Muscle layer of duodenum (tissue), 2 donors: Measurements from ENCODE around the gene ZNF330.

Experiments
- H3K27ac ChIP-seq: one replicate; pipeline ENCODE4 v1.7.0; 2013; ENCODE audit warnings: mild to moderate bottlenecking, low read length
- H3K27me3 ChIP-seq: one replicate; pipeline ENCODE4 v1.7.0; 2013; ENCODE audit warnings: low read depth, mild to moderate bottlenecking, control low read depth, low read length
- H3K36me3 ChIP-seq, 2 donors: one replicate each; pipeline ENCODE4 v1.7.0; 2013; ENCODE audit warnings: low read length in 2 of 2, control low read depth in 1 of 2, mild to moderate bottlenecking in 1 of 2; ENCODE audit not compliant: insufficient read depth in 2 of 2, control insufficient read depth in 1 of 2
- H3K4me1 ChIP-seq, 2 donors: one replicate each; pipeline ENCODE4 v1.7.0; 2013; ENCODE audit warnings: low read length in 2 of 2, mild to moderate bottlenecking in 2 of 2, control low read depth in 1 of 2, moderate library complexity in 1 of 2; ENCODE audit not compliant: insufficient read depth in 2 of 2, control insufficient read depth in 1 of 2
- H3K4me3 ChIP-seq, 2 donors: one replicate each; pipeline ENCODE4 v1.7.0; 2013; ENCODE audit warnings: low read length in 2 of 2, low read depth in 1 of 2, mild to moderate bottlenecking in 1 of 2
- H3K9me3 ChIP-seq, 2 donors: one replicate each; pipeline ENCODE4 v1.7.0; 2013; ENCODE audit warnings: low read length in 2 of 2, control low read depth in 1 of 2, mild to moderate bottlenecking in 1 of 2; ENCODE audit not compliant: control insufficient read depth in 1 of 2
- donor health status: healthy.

Gene ZNF330

DNA sequence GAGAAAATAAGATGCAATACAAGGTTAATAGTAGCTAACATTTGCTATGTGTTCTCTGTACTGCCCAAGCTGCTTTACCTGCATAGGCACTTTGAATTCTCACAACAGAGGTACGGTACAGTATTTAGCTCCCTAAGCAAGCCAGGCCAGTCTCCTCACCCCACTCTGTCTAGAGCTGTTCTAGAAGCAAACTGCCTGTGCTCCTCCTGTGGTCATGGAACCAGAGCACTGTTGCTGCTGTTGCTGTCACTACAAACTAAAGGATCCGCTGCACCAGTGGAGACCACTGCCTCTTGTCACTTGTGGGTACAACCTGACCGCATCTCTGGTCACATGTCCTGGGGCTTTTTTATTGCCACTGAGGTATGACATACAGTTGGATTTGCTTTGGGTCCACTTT is 19.6 kb downstream of the ZNF330 start:
- no peaks in the 10 kb centered on the region for H3K4me1 ChIP-seq
- no peaks in the 10 kb centered on the region for H3K9me3 ChIP-seq
- H3K27ac ChIP-seq: no peak overlapping the region
- H3K4me3 ChIP-seq: no peak overlapping the region
- H3K36me3 ChIP-seq: peaks cover under 1 to 5% of the 10 kb centered on the region in 2 donors
- H3K27me3 ChIP-seq: no peaks in the 10 kb centered on the region

DNA sequence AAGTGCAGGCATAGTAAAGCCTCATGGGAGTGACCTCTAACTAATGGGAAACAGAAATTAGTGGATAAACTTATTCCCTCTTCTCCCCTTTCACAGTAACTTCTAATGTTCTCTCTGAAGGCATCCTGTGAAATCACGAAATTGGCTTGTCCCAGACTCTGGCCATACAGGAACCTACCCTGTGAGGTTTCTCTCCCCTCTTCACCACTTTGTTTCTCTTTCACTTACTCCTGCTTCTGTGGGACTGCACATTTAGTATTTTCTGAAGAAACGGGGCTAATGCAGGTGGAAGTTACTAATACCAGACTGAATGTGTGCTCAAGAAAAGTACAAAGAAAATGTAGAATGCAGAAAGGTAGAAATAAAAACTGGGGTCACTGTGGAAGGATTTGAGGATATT is 20.0 kb downstream of the ZNF330 start:
- peaks cover 0 to under 1% of the 10 kb centered on the region in 2 donors for H3K36me3 ChIP-seq
- no peaks in the 10 kb centered on the region for H3K4me1 ChIP-seq
- no peak overlapping the region for H3K4me3 ChIP-seq
- no peak overlapping the region for H3K27ac ChIP-seq
- H3K9me3 ChIP-seq: no peaks in the 10 kb centered on the region
- H3K27me3 ChIP-seq: no peaks in the 10 kb centered on the region

DNA sequence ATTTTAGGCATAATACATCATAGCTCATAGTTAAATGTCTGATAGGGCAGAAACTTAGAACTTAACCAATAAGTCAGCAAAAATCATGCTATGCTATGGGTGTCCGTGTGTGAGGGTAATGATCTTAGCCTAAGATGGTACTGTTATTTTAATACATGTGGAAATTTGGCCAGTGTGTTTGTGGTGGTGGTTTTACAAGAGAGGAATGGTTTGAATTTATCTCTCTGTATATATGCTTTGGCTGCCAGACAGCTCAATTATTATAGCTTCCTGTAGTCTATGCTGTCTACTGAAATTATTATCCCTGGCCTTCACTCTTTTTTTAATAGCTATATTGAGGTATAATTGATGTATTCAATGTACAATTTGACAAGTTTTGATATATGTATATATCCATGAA is 21.3 kb downstream of the ZNF330 start:
- H3K4me3 ChIP-seq: no peak overlapping the region
- H3K36me3 ChIP-seq: no peaks in the 10 kb centered on the region
- no peak overlapping the region for H3K27ac ChIP-seq
- no peaks in the 10 kb centered on the region for H3K9me3 ChIP-seq
- H3K27me3 ChIP-seq: no peaks in the 10 kb centered on the region
- no peaks in the 10 kb centered on the region for H3K4me1 ChIP-seq

DNA sequence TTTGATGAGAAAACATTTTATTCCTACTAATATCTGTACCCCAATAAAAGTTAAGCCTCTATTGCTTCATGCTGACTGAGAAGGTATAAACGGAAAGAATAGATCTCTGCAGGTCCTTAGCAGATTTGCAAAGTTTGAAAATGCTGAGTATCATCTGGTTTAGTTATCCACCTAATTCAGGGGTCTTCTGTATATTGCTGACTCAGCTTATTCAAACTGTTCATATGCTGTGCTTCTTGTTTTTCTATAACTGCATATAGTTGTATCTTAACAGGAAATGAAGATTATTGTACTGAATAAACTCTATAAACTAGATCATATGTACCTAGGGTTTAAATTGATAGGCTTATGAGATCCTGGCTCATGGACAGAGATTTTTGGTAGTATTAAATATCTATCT is 23.7 kb downstream of the ZNF330 start:
- no peaks in the 10 kb centered on the region for H3K9me3 ChIP-seq
- no peaks in the 10 kb centered on the region for H3K4me1 ChIP-seq
- no peak overlapping the region for H3K27ac ChIP-seq
- H3K36me3 ChIP-seq: no peaks in the 10 kb centered on the region
- no peaks in the 10 kb centered on the region for H3K27me3 ChIP-seq
- H3K4me3 ChIP-seq: no peak overlapping the region

DNA sequence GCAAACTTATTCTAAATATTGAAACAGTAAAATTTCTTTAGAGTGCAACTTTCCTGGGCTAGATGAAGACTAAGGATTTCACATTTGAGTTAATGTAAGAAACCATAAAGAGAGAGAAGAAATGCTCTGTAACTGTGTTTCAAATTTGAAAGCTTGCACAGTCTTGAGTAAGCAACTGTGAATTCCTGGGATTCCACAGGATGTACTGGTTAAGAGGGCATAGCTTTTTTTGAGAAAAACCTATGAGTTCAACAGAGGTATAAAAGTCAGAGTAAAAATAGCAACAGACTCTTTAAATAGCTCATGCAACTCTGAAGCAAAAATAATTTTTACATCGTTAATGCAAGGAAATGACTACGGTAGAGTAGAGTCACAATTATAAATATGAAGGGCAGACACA is 25.5 kb downstream of the ZNF330 start:
- H3K36me3 ChIP-seq: no peaks in the 10 kb centered on the region
- no peaks in the 10 kb centered on the region for H3K27me3 ChIP-seq
- H3K4me1 ChIP-seq: no peaks in the 10 kb centered on the region
- H3K9me3 ChIP-seq: no peaks in the 10 kb centered on the region
- H3K27ac ChIP-seq: no peak overlapping the region
- H3K4me3 ChIP-seq: no peak overlapping the region

DNA sequence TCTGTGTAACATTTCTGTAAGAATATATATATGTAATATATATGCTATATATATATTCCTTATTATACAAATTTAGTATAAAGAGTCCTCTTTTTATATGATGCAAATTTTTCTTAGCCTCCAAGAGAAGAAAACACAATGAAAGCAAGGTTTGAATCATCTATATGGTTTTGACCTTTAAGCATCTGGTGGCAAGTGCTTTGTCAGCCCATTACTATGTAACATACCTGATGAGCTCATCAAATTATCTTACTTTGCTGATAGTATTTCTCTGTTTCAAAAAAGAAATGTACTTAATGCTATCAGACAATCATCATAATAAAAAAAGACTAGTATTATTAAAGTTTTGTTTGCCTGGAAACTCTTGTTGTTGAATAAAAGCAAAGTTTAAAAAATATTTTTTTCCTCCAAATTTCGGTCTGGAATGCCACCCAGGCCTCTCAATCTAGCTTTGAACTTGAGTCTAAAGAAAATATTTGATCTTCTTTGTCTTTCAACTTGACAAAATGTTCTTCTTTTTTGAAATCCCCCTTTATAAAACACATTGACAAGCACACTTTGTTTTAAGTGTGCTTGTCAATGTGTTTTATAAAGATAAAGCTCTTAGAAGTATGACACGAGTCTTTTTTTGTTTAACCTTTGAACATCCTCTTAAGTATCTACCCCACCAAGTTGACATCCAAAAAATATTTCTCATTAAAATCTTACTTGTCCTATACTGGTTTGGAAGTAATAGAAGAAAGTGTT is 26.2 kb downstream of the ZNF330 start:
- Histone ChIP-seq H3K9me3 (no peaks in the 10 kb centered on the region), H3K4me1 (no peaks in the 10 kb centered on the region)

DNA sequence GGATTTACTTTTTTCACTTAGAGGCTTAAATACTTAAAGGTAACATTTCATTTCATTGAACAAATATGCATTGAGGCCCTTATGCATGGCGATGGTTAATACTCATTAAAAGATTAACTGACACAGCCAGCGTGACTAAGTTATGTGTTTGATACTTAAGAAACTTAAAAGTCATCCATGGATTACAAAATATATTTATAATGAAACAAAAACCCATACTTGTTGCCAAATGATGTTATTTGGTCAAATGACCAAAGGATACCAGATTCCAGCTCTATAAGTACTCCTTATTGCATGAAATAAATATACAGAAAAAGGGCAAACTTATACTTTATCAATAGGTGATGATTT is 26.7 kb downstream of the ZNF330 start:
- Histone ChIP-seq H3K27ac (no peak overlapping the region), H3K27me3 (no peaks in the 10 kb centered on the region), H3K4me3 (no peak overlapping the region), H3K36me3 (no peaks in the 10 kb centered on the region), H3K4me1 (no peaks in the 10 kb centered on the region), H3K9me3 (no peaks in the 10 kb centered on the region)

More for the DNA sequence above, 26.2 kb downstream of the ZNF330 start:
- Histone ChIP-seq H3K27me3 (no peaks in the 10 kb centered on the region), H3K4me3 (no peak overlapping the region), H3K27ac (no peak overlapping the region), H3K36me3 (no peaks in the 10 kb centered on the region)

DNA sequence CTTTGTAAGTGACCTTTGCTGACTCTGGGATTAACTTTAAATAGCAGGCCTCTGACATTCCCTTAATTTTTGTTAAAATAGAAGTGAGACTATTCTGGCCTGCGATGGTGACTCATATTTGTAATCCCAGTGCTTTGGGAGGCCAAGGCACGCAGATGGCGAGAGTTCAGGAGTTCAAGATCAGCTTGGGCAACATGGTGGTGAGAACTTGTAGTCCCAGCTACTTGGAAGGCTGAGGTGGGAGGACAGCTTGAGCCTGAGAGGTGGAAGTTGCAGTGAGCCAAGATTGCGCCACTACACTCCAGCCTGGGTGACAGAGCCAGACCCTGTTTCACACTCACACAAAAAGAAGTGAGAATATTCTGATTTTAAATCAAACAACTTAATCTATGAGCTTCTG is 27.3 kb downstream of the ZNF330 start:
- Histone ChIP-seq H3K27me3 (no peaks in the 10 kb centered on the region), H3K27ac (no peak overlapping the region), H3K9me3 (no peaks in the 10 kb centered on the region), H3K4me1 (no peaks in the 10 kb centered on the region), H3K4me3 (no peak overlapping the region), H3K36me3 (no peaks in the 10 kb centered on the region)

DNA sequence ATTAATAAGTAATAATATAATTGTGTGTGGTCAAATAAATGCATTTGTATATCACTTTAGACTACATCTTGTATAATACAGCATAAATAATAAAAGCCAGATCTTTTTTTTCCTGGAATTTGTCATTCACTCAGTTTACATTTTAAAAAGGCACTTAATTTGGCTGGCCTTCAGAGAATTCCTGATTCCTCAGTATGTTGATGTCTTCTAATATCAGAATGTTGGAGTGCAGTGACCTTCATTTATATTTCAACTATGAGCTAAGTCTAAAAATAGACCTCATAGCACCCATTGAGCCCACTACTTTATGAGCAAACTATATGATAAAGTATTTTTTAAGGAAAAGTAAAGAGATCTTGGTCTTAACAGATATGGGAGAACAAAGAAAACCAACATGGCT is 27.8 kb downstream of the ZNF330 start:
- H3K4me3 ChIP-seq: no peak overlapping the region
- no peak overlapping the region for H3K27ac ChIP-seq
- no peaks in the 10 kb centered on the region for H3K9me3 ChIP-seq
- no peaks in the 10 kb centered on the region for H3K4me1 ChIP-seq
- no peaks in the 10 kb centered on the region for H3K27me3 ChIP-seq
- no peaks in the 10 kb centered on the region for H3K36me3 ChIP-seq

DNA sequence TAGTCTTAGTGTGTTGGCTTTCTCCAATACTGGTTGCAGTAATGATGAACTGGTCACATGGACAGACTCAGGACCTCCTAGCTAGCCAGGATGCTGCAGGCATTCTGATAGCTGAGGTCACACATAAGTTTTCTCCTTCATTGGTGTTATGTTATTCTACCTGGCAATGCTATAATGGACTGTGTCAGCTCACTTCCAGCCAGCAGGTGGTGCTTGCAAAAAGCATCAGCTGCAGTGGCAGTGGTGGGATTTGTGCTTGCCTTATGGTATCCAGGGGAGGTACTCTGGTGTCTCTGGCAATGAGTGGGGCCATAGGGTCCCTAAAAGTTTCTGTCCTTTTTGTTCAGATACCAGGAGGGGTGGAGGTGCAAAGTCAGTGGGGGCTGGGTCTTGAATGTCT is 33.6 kb downstream of the ZNF330 start:
- Histone ChIP-seq H3K4me3 (no peak overlapping the region), H3K27me3 (no peaks in the 10 kb centered on the region), H3K36me3 (no peaks in the 10 kb centered on the region), H3K9me3 (no peaks in the 10 kb centered on the region), H3K4me1 (no peaks in the 10 kb centered on the region), H3K27ac (no peak overlapping the region)

DNA sequence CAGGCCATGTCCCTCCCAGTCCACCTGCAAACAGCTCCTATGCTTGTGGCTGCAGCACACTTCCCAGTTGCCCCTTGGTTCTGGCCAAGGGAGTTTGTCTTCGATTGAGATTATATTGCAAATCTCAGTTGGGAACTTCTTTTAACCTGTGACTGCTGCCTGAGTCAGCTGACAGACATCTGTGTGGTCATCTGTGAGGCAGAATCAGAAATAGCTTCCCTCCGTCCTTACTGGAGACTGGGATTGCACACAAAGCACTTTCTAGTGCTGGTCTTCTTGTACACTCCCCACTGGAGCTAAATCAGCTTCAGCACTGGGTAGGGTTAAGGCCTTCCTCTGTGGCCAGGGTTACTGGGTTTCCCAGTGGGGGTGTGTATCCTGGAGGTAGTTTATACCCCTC is 34.3 kb downstream of the ZNF330 start:
- Histone ChIP-seq H3K27me3 (no peaks in the 10 kb centered on the region), H3K4me1 (no peaks in the 10 kb centered on the region), H3K36me3 (no peaks in the 10 kb centered on the region), H3K9me3 (no peaks in the 10 kb centered on the region), H3K4me3 (no peak overlapping the region), H3K27ac (no peak overlapping the region)

DNA sequence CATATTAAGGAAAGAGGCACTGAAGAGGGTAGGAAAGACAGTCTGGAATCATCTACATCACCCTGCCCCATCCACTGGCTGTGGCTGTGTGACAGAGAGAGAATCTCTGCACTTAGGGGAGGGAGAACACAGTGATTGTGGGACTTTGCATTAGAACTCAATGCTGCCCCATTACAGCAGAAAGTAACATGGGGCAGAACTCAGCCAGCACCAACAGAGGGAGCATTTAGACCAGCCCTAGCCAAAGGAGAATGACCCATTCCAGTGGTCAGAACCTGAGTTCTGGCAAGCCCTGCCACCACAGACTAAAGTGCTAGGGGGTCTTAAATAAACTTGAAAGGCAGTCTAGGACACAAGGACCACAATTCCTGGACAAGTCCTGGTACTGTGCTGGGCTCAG is 37.9 kb downstream of the ZNF330 start:
- Histone ChIP-seq H3K27me3 (no peaks in the 10 kb centered on the region), H3K9me3 (no peaks in the 10 kb centered on the region), H3K27ac (no peak overlapping the region), H3K4me1 (no peaks in the 10 kb centered on the region), H3K36me3 (no peaks in the 10 kb centered on the region), H3K4me3 (no peak overlapping the region)
